Measurements from ENCODE around the gene WDR4. TPM values are rescaled to one million over a fixed set of nuclear protein-coding genes. Genes with fewer than 3 reads are reported as not detected.

Gene WDR4
- total and polyA plus RNA-seq, 10 of the 15 experiments (the other 5 are each of a cell fraction or from before 2014, with no cell fraction given): 2.1 to 45.3 (median 18.7) TPM

DNA sequence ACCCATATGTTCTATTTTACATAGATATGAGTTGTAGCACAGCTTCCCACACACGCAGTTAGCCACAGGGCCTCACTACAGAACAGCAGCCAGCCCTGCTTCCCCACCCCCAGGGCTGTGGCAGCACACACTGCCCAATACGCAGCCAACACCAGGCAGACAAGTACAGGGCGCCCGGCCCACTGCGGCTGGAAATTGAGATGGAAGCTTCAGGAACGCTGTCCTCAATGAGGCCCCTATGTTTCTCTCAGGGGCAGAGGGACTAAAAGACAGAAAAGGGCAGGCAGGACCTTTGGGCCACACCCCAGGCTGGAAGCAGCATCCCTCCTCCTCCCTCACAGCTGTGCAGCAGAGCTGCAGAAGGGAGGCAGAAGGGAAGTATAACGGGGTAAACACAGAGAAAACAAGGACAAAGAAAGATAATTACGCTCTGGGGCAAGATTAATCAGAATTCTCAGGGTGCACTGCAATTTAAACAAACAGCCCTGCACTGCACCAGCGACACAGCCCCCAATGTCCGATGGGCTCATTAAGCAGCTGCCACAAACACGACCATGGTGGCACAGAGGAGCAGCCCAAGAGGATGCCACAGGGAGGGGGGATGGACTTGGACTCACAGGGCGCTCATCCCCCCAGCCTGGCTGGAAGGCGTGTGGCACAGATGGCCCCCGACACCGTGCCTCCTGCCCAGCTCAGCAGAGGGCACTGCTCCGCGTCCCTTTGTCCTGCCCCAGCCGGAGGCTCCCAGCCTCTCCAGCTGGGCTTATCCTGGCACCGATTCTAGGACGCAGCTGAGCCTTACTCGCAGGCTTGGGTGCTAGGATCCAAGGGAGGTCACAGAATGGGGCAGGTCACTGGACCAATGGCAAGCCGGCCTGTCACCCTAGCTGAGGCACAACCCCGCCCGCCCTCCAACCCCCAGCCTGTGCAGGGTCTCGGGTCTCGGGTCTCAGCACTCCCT is 14.2 kb downstream of the WDR4 start:
- FAIRE-seq (no peak), DNase-seq (ENCODE audit: low read depth, low spot score) (no peak), ATAC-seq (no peak)
- BruUV-seq (replicated peaks): no TSS peak
- Histone ChIP-seq H3K27me3 (replicated peaks in 1 of 2; ENCODE audit: control insufficient read depth in 2 of 2, insufficient read depth in 2 of 2, low read length in 1 of 2) (no peaks in the 10 kb centered on the region), H2AFZ (ENCODE audit: control insufficient read depth, low read depth, low read length) (no peak overlapping the region), H3K27ac (ENCODE audit: control insufficient read depth, insufficient read depth) (no peak overlapping the region), H3K4me1 (ENCODE audit: control insufficient read depth, insufficient read depth, low read length) (no peaks in the 10 kb centered on the region), H3K79me2 (ENCODE audit: control insufficient read depth, insufficient read depth, low read length) (peaks cover 15% of the 10 kb centered on the region), H3K36me3 (ENCODE audit: control insufficient read depth in 2 of 2, insufficient read depth in 2 of 2, low read length in 1 of 2) (peaks cover 28 to 47% of the 10 kb centered on the region in 2 experiments), H3K9me3 (replicated peaks; ENCODE audit: control insufficient read depth, insufficient read depth, low read length) (no peaks in the 10 kb centered on the region), H3K4me2 (ENCODE audit: control insufficient read depth, insufficient read depth) (no peak overlapping the region), H3K9ac (ENCODE audit: control insufficient read depth, insufficient read depth, low read length) (no peak overlapping the region), H3K4me3 (no peak overlapping the region), H4K20me1 (ENCODE audit: control insufficient read depth, insufficient read depth) (peaks cover 4% of the 10 kb centered on the region; the same call in 1 of the 2 replicates)
- TF ChIP-seq HCFC1 (IDR thresholded peaks at IDR 0.05; ENCODE audit: low read length): no peak
- TF ChIP-seq ZBED1 (IDR thresholded peaks at IDR 0.05; ENCODE audit: borderline replicate concordance): no peak
- no peak for TF ChIP-seq SKIL (IDR thresholded peaks at IDR 0.05; ENCODE audit: low read depth, poor library complexity, severe bottlenecking)
- no peak for TF ChIP-seq USF2 (IDR thresholded peaks at IDR 0.05; ENCODE audit: borderline replicate concordance, low read depth, low read length)
- no peak for TF ChIP-seq IRF4 (IDR thresholded peaks at IDR 0.05; ENCODE audit: low read depth, low read length)
- no peak for TF ChIP-seq SMAD1 (IDR thresholded peaks at IDR 0.05; ENCODE audit: low read depth, partially characterized antibody)
- no peak for TF ChIP-seq ATF7 (IDR thresholded peaks at IDR 0.05; ENCODE audit: low read depth)
- no peak for TF ChIP-seq PAX8 (IDR thresholded peaks at IDR 0.05)
- no peak for TF ChIP-seq POLR2AphosphoS5 (IDR thresholded peaks at IDR 0.05; ENCODE audit: low read length)
- no peak for TF ChIP-seq SMAD5 (IDR thresholded peaks at IDR 0.05; ENCODE audit: low read depth)
- no peak for TF ChIP-seq TARDBP (IDR thresholded peaks at IDR 0.05; ENCODE audit: borderline replicate concordance)
- no peak for TF ChIP-seq CHD1 (IDR thresholded peaks at IDR 0.05; ENCODE audit: low read depth, low read length)
- no peak for TF ChIP-seq CEBPZ (IDR thresholded peaks at IDR 0.05; ENCODE audit: low read depth, low read length)
- TF ChIP-seq STAT3 (IDR thresholded peaks at IDR 0.05; ENCODE audit: low read depth, low read length): no peak
- TF ChIP-seq ESRRA (IDR thresholded peaks at IDR 0.05; ENCODE audit: low read length): no peak
- ChIA-PET POLR2A (no interaction called here), CTCF (no interaction called here), SMC1A (ENCODE audit: uncharacterized antibody, unreplicated experiment) (no interaction called here), RAD21 (ENCODE audit: unreplicated experiment) (no interaction called here)
- in situ Hi-C loops (cut with MboI): no loop called here
- intact Hi-C loops (cut with micrococcal nuclease; ENCODE audit: unreplicated experiment): no loop called here
- 93% methylated on average over 26 of the region's 26 CpGs for WGBS (ENCODE audit: insufficient coverage, insufficient replicate concordance, low lambda C conversion rate, missing lambda C conversion rate)
